GM23248 (cell line): Measurements from ENCODE around the gene SIGLEC5. TPM values are rescaled to one million over a fixed set of nuclear protein-coding genes. Genes with fewer than 3 reads are reported as not detected.

Experiments
- DNase-seq: peaks from one replicate; pipeline ENCODE4 v3.0.0-alpha.2; 2015
- H2AFZ ChIP-seq: fragments of 200-600 bp; sonication (generic); 2 replicates; pipeline ENCODE4 v1.6.1; 2016; ENCODE audit warnings: antibody characterized with exemption
- H3F3A ChIP-seq: fragments of 200-600 bp; sonication (generic); 2 replicates; pipeline ENCODE4 v1.6.1; 2016; ENCODE audit warnings: mild to moderate bottlenecking, antibody characterized with exemption, mixed run types; ENCODE audit not compliant: insufficient read depth
- H3K27ac ChIP-seq: fragments of 200-600 bp; sonication (generic); 2 replicates; pipeline ENCODE4 v1.5.1; 2016; ENCODE audit warnings: mild to moderate bottlenecking
- H3K27me3 ChIP-seq: fragments of 200-600 bp; sonication (generic); replicated peaks from 2 replicates; pipeline ENCODE4 v1.6.1; 2016; ENCODE audit warnings: mild to moderate bottlenecking; ENCODE audit not compliant: insufficient read depth
- H3K36me3 ChIP-seq: fragments of 200-600 bp; sonication (generic); 2 replicates; pipeline ENCODE4 v1.6.1; 2016; ENCODE audit warnings: low read depth, mild to moderate bottlenecking
- H3K4me1 ChIP-seq: fragments of 200-600 bp; sonication (generic); 2 replicates; pipeline ENCODE4 v1.6.1; 2016; ENCODE audit warnings: mild to moderate bottlenecking; ENCODE audit not compliant: insufficient read depth
- H3K4me2 ChIP-seq: fragments of 200-600 bp; sonication (generic); one replicate; pipeline ENCODE4 v1.6.1; 2016; ENCODE audit warnings: mild to moderate bottlenecking; ENCODE audit not compliant: unreplicated experiment
- H3K4me3 ChIP-seq: fragments of 200-600 bp; sonication (generic); 2 replicates; pipeline ENCODE4 v1.5.1; 2016; ENCODE audit warnings: mild to moderate bottlenecking
- H3K79me2 ChIP-seq: fragments of 200-600 bp; sonication (generic); 2 replicates; pipeline ENCODE4 v1.6.1; 2016; ENCODE audit warnings: mild to moderate bottlenecking; ENCODE audit not compliant: insufficient read depth
- H3K9ac ChIP-seq: fragments of 200-600 bp; sonication (generic); 2 replicates; pipeline ENCODE4 v1.6.1; 2016; ENCODE audit warnings: mild to moderate bottlenecking
- H3K9me2 ChIP-seq: fragments of 200-600 bp; sonication (generic); 2 replicates; pipeline ENCODE4 v1.6.1; 2016; ENCODE audit warnings: mixed run types, mild to moderate bottlenecking, moderate library complexity; ENCODE audit not compliant: insufficient read depth
- H3K9me3 ChIP-seq: fragments of 200-600 bp; sonication (generic); one replicate; pipeline ENCODE4 v1.6.1; 2017; ENCODE audit warnings: low read depth
- H4K20me1 ChIP-seq: fragments of 200-600 bp; sonication (generic); 2 replicates; pipeline ENCODE4 v1.6.0; 2016; ENCODE audit not compliant: insufficient read depth
- EZH2 ChIP-seq: fragments of 200-600 bp; sonication (generic); IDR thresholded peaks from 2 replicates; pipeline ENCODE4 v1.6.1; 2018; ENCODE audit warnings: antibody characterized with exemption, mild to moderate bottlenecking; ENCODE audit not compliant: insufficient read depth, poor library complexity, severe bottlenecking
- EZH2phosphoT487 ChIP-seq: fragments of 200-600 bp; sonication (generic); IDR thresholded peaks from 2 replicates; pipeline ENCODE4 v1.6.1; 2018; ENCODE audit warnings: antibody characterized with exemption, moderate library complexity, mild to moderate bottlenecking, low read depth; ENCODE audit not compliant: insufficient read depth
- WGBS, 2 experiments: methylation state at CpG; one replicate each; pipeline ENCODE4 v1.1.6; 2015 to 2017; ENCODE audit warnings: low lambda C conversion rate in 2 of 2, low coverage in 1 of 2; ENCODE audit errors: missing lambda C conversion rate in 2 of 2; 5-methylcytosine and 5-hydroxymethylcytosine counted together
- in situ Hi-C: fragments of 300-500 bp; cut with MboI; formaldehyde crosslinking; loops from 2 replicates; pipeline ENCODE4 v1.15.0; 2020
- polyA plus RNA-seq: library from polyadenylated mRNA; unstranded; fragments of >200 nt; fragmentation: Nextera tagmentation; extraction: Ambion mirVana; gene quantifications from 2 replicates; pipeline ENCODE4 v1.2.1, GENCODE V29; 2016
- total RNA-seq: library from RNA; depleted of rRNA; stranded (reverse); fragments of >200 nt; shearing (Covaris generic); gene quantifications from 2 replicates; pipeline ENCODE4 v1.2.3, GENCODE V29; 2014

The SIGLEC5 gene
- total and polyA plus RNA-seq, 2 experiments from 2014 or later, result not detected

DNA sequence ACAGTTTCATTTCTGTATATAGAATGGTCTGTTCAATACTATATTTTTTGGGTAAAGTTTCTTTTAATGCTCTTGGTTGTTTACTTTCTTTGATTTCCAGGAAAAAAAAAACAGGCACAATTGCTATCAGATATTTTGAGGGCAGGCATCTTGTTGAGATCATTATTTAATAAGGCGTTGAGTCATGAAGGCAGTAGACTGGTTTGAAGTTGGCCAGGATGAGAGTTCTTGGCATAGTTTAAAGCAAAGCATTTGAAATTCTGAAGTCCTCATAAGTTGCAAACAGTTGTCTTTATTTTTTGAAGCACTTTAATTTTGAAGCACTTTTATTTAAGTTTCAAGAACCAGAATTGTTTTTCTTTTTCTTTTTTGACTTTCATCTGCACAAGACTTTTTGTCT is 61.7 kb downstream of the SIGLEC5 start:
- in situ Hi-C loops, result no loop called here
- 34 to 38% methylated on average over 1 of the region's 1 CpG for whole genome bisulfite sequencing, 2 experiments

DNA sequence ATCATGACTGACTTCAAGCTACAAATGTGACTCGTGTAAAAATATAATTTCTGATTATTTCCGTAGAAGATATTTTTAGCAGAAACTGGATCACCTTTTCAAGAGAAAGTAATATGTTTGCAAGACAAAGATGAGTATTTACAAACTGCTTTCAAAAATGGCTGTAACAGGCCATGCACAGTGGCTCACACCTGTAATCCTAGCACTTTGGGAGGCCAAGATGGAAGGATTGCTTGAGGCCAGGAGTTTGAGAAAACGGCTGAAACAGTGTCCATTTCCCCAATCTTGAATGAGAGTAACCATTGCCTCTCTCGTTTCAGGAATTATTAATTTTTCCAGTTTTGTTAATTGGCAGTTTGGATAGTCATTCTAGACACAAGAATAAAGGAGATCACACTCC is 62.6 kb downstream of the SIGLEC5 start:
- no peak overlapping the region for H3K4me2 ChIP-seq
- no peak overlapping the region for H3K27ac ChIP-seq
- H3K4me1 ChIP-seq, result peaks cover 5% of the 10 kb centered on the region
- H3K4me3 ChIP-seq, result no peak overlapping the region
- no peaks in the 10 kb centered on the region for H3K9me2 ChIP-seq
- in situ Hi-C loops, result no loop called here
- no peak for DNase-seq
- no peaks in the 10 kb centered on the region for H3K36me3 ChIP-seq
- H3K79me2 ChIP-seq, result peaks cover 15% of the 10 kb centered on the region
- no peak overlapping the region for H2AFZ ChIP-seq
- H3K9ac ChIP-seq, result no peak overlapping the region
- no peaks in the 10 kb centered on the region for H3K9me3 ChIP-seq
- H4K20me1 ChIP-seq, result no peaks in the 10 kb centered on the region
- no peaks in the 10 kb centered on the region for H3K27me3 ChIP-seq
- TF ChIP-seq EZH2, result no peak
- TF ChIP-seq EZH2phosphoT487, result no peak
- 35 to 38% methylated on average over 4 of the region's 4 CpGs for WGBS, 2 experiments
- peaks cover 11% of the 10 kb centered on the region for H3F3A ChIP-seq

More for the DNA sequence above, 61.7 kb downstream of the SIGLEC5 start:
- H3F3A ChIP-seq, result peaks cover 18% of the 10 kb centered on the region
- no peaks in the 10 kb centered on the region for H4K20me1 ChIP-seq
- H3K27me3 ChIP-seq, result no peaks in the 10 kb centered on the region
- DNase-seq, result peak; percentile 35
- no peak overlapping the region for H3K27ac ChIP-seq
- H3K9me2 ChIP-seq, result no peaks in the 10 kb centered on the region
- no peak overlapping the region for H3K4me3 ChIP-seq
- peaks cover 14% of the 10 kb centered on the region for H3K4me1 ChIP-seq
- TF ChIP-seq EZH2phosphoT487 (no peak), EZH2 (no peak)
- no peaks in the 10 kb centered on the region for H3K9me3 ChIP-seq
- H3K4me2 ChIP-seq, result no peak overlapping the region
- no peak overlapping the region for H2AFZ ChIP-seq
- no peaks in the 10 kb centered on the region for H3K36me3 ChIP-seq
- no peak overlapping the region for H3K9ac ChIP-seq
- H3K79me2 ChIP-seq, result peaks cover 19% of the 10 kb centered on the region

DNA sequence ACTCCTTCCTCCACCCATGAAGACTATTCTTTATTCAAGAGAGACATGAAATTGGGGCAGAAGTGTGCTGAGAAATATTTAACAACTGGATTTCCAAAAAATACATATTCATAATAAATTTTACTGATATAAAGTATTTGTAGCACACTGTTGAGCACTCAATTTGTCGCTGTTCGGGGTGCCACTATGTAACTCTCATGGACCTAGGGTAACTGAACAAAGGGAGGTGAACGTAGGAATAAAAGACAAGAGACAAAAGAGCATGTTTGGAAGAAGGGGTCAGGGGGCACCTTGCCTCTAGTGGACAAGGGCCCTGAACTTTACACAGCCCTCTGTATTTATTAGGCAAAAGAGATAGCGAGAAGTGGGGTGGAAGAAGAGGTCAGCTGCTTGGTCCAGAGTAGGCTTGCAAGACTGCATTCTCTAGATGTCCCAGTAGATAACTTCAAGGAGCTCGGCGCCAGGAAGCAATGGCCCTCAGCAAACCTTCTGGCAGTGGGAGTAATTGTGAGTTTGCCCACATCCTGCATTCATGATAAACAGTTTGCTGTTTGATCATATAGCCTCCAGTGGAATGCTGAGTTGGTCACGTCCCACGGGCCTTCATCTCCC is 63.6 kb downstream of the SIGLEC5 start:
- no peak overlapping the region for H3K4me2 ChIP-seq
- no peaks in the 10 kb centered on the region for H3K4me1 ChIP-seq
- H3K79me2 ChIP-seq, result peaks cover 5% of the 10 kb centered on the region
- H3K9ac ChIP-seq, result no peak overlapping the region
- in situ Hi-C loops, result no loop called here
- H3K27ac ChIP-seq, result no peak overlapping the region
- TF ChIP-seq EZH2phosphoT487 (no peak), EZH2 (no peak)
- H3K9me2 ChIP-seq, result no peaks in the 10 kb centered on the region
- DNase-seq, result no peak
- H2AFZ ChIP-seq, result no peak overlapping the region
- H4K20me1 ChIP-seq, result no peaks in the 10 kb centered on the region
- no peaks in the 10 kb centered on the region for H3K36me3 ChIP-seq
- H3F3A ChIP-seq, result 0 out of 2 replicates have a peak, but pooled peaks cover 1% of the 10 kb centered on the region
- H3K9me3 ChIP-seq, result no peaks in the 10 kb centered on the region
- WGBS, 2 experiments, result 47 to 50% methylated on average over 8 of the region's 8 CpGs
- no peaks in the 10 kb centered on the region for H3K27me3 ChIP-seq
- H3K4me3 ChIP-seq, result no peak overlapping the region

DNA sequence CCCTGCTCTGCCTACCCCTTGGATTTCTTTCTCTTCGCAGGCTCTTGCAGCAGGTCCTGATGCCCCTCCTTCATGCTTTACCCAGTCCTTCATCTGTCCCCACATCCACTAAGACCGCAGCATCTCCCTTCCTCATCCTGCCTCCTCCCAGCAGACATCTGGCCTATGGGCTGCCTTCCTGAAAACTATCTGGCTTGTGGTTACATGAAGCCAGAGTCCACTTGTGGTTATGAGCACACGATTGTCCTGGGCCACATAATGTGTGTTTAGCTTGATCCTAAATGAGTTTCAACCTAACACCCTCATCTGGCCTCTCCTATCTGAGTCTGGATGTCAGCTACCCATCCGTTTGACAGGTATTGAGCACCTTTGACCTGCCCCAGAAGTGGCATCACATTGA is 64.6 kb downstream of the SIGLEC5 start:
- H3K4me3 ChIP-seq, result no peak overlapping the region
- no peak for DNase-seq
- no peaks in the 10 kb centered on the region for H4K20me1 ChIP-seq
- no peak overlapping the region for H3K4me2 ChIP-seq
- no peaks in the 10 kb centered on the region for H3K79me2 ChIP-seq
- in situ Hi-C loops, result no loop called here
- H3K9me2 ChIP-seq, result no peaks in the 10 kb centered on the region
- WGBS, 2 experiments, result 31 to 36% methylated on average over 4 of the region's 4 CpGs
- H2AFZ ChIP-seq, result no peak overlapping the region
- no peaks in the 10 kb centered on the region for H3K27me3 ChIP-seq
- no peaks in the 10 kb centered on the region for H3K4me1 ChIP-seq
- TF ChIP-seq EZH2phosphoT487 (no peak), EZH2 (no peak)
- no peak overlapping the region for H3K27ac ChIP-seq
- no peaks in the 10 kb centered on the region for H3K36me3 ChIP-seq
- no peaks in the 10 kb centered on the region for H3K9me3 ChIP-seq
- H3K9ac ChIP-seq, result no peak overlapping the region
- H3F3A ChIP-seq, result no peaks in the 10 kb centered on the region
